ENCODE data around the gene DDX59. TPM values are rescaled to one million over a fixed set of nuclear protein-coding genes. Genes with fewer than 3 reads are reported as not detected.
A peak's percentile ranks its signal among the peaks of the same experiment; 100 is the strongest.
"Not testable (repeated sequence)": the region's sequence is repeated elsewhere in the genome, so short reads cannot be mapped to it uniquely, and the experiment has no call there.

DDX59 gene
- total and polyA plus RNA-seq, 2 experiments from 2014 or later: 9.6 to 13.3 TPM

DNA sequence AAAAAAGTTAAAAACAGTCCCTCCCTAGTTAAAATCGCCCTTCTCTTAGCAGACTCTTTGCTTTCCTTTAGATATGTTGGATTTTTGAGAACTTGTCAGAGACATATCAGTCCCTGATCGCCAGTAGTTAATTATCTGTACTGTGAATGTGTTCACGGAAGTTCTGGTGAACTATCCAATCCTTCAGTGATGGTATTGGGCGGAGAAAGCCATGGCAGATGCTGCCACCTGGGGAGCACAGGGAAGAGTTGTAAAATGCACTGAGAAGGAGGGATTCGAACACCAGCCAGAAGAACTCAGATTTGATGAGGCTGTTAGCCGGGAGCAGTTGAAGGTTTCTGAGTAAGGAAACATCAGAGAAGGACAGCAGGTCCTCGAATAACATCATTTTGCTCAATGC, 31.6 kb downstream of the DDX59 start:
- Histone ChIP-seq H3K27me3 (no peaks in the 10 kb centered on the region), H3K9me3 (ENCODE audit: low read depth) (no peaks in the 10 kb centered on the region), H3K36me3 (no peaks in the 10 kb centered on the region), H3K4me3 (no peak overlapping the region), H3K4me1 (ENCODE audit: low read depth) (no peaks in the 10 kb centered on the region), H3K27ac (no peak overlapping the region)
- TF ChIP-seq, protein P1, sequence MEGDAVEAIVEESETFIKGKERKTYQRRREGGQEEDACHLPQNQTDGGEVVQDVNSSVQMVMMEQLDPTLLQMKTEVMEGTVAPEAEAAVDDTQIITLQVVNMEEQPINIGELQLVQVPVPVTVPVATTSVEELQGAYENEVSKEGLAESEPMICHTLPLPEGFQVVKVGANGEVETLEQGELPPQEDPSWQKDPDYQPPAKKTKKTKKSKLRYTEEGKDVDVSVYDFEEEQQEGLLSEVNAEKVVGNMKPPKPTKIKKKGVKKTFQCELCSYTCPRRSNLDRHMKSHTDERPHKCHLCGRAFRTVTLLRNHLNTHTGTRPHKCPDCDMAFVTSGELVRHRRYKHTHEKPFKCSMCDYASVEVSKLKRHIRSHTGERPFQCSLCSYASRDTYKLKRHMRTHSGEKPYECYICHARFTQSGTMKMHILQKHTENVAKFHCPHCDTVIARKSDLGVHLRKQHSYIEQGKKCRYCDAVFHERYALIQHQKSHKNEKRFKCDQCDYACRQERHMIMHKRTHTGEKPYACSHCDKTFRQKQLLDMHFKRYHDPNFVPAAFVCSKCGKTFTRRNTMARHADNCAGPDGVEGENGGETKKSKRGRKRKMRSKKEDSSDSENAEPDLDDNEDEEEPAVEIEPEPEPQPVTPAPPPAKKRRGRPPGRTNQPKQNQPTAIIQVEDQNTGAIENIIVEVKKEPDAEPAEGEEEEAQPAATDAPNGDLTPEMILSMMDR (IDR thresholded peaks at IDR 0.05; ENCODE audit: low read depth, low read length): no peak
- no peak for DNase-seq (ENCODE audit: low read depth in 1 of 2, low spot score in 1 of 2)

- H3K9me3 ChIP-seq (ENCODE audit: low read depth): no peaks in the 10 kb centered on the region
- TF ChIP-seq, protein P1 (IDR thresholded peaks at IDR 0.05; ENCODE audit: low read depth, low read length): no peak
- DNase-seq (ENCODE audit: low read depth in 1 of 2, low spot score in 1 of 2): no peak
- no peaks in the 10 kb centered on the region for H3K27me3 ChIP-seq
- no peaks in the 10 kb centered on the region for H3K4me1 ChIP-seq (ENCODE audit: low read depth)
- no peak overlapping the region for H3K4me3 ChIP-seq
- no peaks in the 10 kb centered on the region for H3K36me3 ChIP-seq
- no peak overlapping the region for H3K27ac ChIP-seq
Measured at GRCh38 chr1:200636681-200637080, 33.0 kb downstream of the DDX59 start.

DNA sequence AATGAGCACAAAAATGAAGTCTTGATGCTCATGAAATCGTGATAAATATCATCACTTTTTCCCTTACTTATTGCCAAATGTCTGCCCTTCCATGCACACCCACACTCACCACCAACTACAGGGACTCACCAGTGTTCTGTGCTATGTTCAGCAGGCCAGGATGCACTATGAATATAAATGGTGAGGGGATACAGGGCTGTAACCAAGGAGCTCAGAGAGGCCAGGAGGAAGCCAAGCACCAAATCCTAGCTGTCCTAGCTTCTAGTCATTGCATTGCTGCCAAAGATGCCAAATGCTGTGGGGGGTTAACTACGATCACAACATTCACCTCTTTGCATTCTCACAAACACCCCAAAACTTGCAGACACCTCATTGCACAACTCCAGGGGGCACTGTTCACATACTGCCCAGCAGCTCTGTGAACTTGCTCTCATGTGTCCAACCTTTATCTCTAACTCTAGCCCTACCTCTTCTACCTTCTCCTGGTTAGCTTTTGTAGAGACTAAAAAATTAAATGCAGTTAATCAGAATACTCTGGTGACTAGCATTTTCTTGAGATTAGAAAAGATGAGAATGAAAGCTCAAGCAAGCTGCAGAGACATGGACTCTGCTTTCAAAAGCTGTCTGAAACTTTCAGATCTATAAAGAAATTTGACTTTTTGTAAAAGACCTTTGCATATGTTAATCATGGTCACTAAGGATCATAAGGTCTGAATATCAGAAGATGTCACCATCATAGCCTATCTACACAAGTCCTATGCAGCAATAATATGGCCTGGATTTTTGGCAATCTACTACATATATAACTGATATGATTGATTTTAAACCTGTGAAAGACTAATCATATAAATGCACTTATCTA, 35.2 kb downstream of the DDX59 start:
- H3K4me3 ChIP-seq: no peak overlapping the region
- no peaks in the 10 kb centered on the region for H3K4me1 ChIP-seq (ENCODE audit: low read depth)
- DNase-seq (ENCODE audit: low read depth in 1 of 2, low spot score in 1 of 2): no peak
- TF ChIP-seq, protein P1 (IDR thresholded peaks at IDR 0.05; ENCODE audit: low read depth, low read length): no peak
- H3K27me3 ChIP-seq: no peaks in the 10 kb centered on the region
- H3K36me3 ChIP-seq: no peaks in the 10 kb centered on the region
- H3K27ac ChIP-seq: no peak overlapping the region
- H3K9me3 ChIP-seq (ENCODE audit: low read depth): no peaks in the 10 kb centered on the region

- no peaks in the 10 kb centered on the region for H3K9me3 ChIP-seq (ENCODE audit: low read depth)
- no peak overlapping the region for H3K27ac ChIP-seq
- no peaks in the 10 kb centered on the region for H3K36me3 ChIP-seq
- H3K4me1 ChIP-seq (ENCODE audit: low read depth): no peaks in the 10 kb centered on the region
- H3K4me3 ChIP-seq: no peak overlapping the region
- DNase-seq (ENCODE audit: low read depth in 1 of 2, low spot score in 1 of 2): no peak
- no peaks in the 10 kb centered on the region for H3K27me3 ChIP-seq
- TF ChIP-seq, protein P1 (IDR thresholded peaks at IDR 0.05; ENCODE audit: low read depth, low read length): no peak
Measured at GRCh38 chr1:200631375-200631774, 38.3 kb downstream of the DDX59 start.

- H3K9me3 ChIP-seq (ENCODE audit: low read depth); H3K4me1 ChIP-seq (ENCODE audit: low read depth); H3K27ac ChIP-seq; H3K27me3 ChIP-seq; H3K4me3 ChIP-seq; DNase-seq (ENCODE audit: low read depth in 1 of 2, low spot score in 1 of 2); H3K36me3 ChIP-seq: not testable (repeated sequence)
Measured at GRCh38 chr1:200630515-200630899, 39.2 kb downstream of the DDX59 start.

- Histone ChIP-seq H3K27ac (no peak overlapping the region), H3K4me1 (ENCODE audit: low read depth) (peaks cover 4% of the 10 kb centered on the region), H3K9me3 (ENCODE audit: low read depth) (no peaks in the 10 kb centered on the region), H3K4me3 (no peak overlapping the region), H3K36me3 (no peaks in the 10 kb centered on the region), H3K27me3 (no peaks in the 10 kb centered on the region)
- TF ChIP-seq, protein P1 (IDR thresholded peaks at IDR 0.05; ENCODE audit: low read depth, low read length): no peak
- peak in 1 of 2 donors; percentile 13 for DNase-seq (ENCODE audit: low read depth in 1 of 2, low spot score in 1 of 2)
Measured at GRCh38 chr1:200629876-200630514, 39.7 kb downstream of the DDX59 start.

Data from cardiac muscle cell (in vitro differentiated cells and primary cell).